ENCODE data around the gene SYT12. TPM values are rescaled to one million over a fixed set of nuclear protein-coding genes. Genes with fewer than 3 reads are reported as not detected.

The SYT12 gene
- polyA plus RNA-seq, 1 of the 3 experiments (the other 2 are of a cell fraction) = 0.61 TPM

GRCh38 chr11:67098799-67099429 is 76.0 kb downstream of the SYT12 start:
- no peaks in the 10 kb centered on the region for H3K9me2 ChIP-seq
- POLR2A ChIA-PET = no interaction called here
- no peak for TF ChIP-seq REST (IDR thresholded peaks at IDR 0.05; ENCODE audit: low read depth, low read length)
- TF ChIP-seq FOXM1 (IDR thresholded peaks at IDR 0.05; ENCODE audit: low read depth) = no peak
- no peak for TF ChIP-seq FOSL2 (IDR thresholded peaks at IDR 0.05; ENCODE audit: borderline replicate concordance, low read depth)
- TF ChIP-seq CHD2 (IDR thresholded peaks at IDR 0.05; ENCODE audit: low read length, partially characterized antibody) = no peak
- no peak for TF ChIP-seq TEAD4 (IDR thresholded peaks at IDR 0.05; ENCODE audit: borderline replicate concordance, insufficient read depth)
- no peak for TF ChIP-seq JUND (IDR thresholded peaks at IDR 0.05)
- CTCF ChIA-PET = interaction anchor here (1.6 to 1.7 kb wide), 2 partner anchors 18 to 219 kb away, joined by 3 to 6 read pairs; no protein-coding TSS in a partner anchor
- no peaks in the 10 kb centered on the region for H4K20me1 ChIP-seq (ENCODE audit: insufficient read depth)
- no peak for DNase-seq
- no peak overlapping the region for H3K27ac ChIP-seq (ENCODE audit: low read depth in 2 of 2, low read length in 1 of 2)
- H3K9me3 ChIP-seq = no peaks in the 10 kb centered on the region
- no peaks in the 10 kb centered on the region for H3K79me2 ChIP-seq (ENCODE audit: insufficient read depth)
- no peaks in the 10 kb centered on the region for H3K27me3 ChIP-seq (ENCODE audit: insufficient read depth)
- no peak overlapping the region for H2AFZ ChIP-seq (ENCODE audit: low read depth)
- no peaks in the 10 kb centered on the region for H3F3A ChIP-seq (replicated peaks; ENCODE audit: insufficient read depth)
- no peak overlapping the region for H3K4me2 ChIP-seq
- 74% methylated on average over 6 of the region's 6 CpGs for WGBS (ENCODE audit: low lambda C conversion rate)
- no peak overlapping the region for H3K4me3 ChIP-seq (ENCODE audit: low read depth in 2 of 2, low read length in 1 of 2)
- H3K36me3 ChIP-seq (replicated peaks in 1 of 2; ENCODE audit: control insufficient read depth in 1 of 2, insufficient read depth in 2 of 2, low read length in 1 of 2) = no peaks in the 10 kb centered on the region
- no peaks in the 10 kb centered on the region; a peak in 1 of 4 replicates for H3K4me1 ChIP-seq (ENCODE audit: control insufficient read depth in 1 of 2, insufficient read depth in 2 of 2, low read depth in 1 of 2, low read length in 1 of 2)
- H3K9ac ChIP-seq = no peak overlapping the region

GRCh38 chr11:67099831-67100324 is 76.9 kb downstream of the SYT12 start:
- POLR2A ChIA-PET = no interaction called here
- H3K27me3 ChIP-seq (ENCODE audit: insufficient read depth) = no peaks in the 10 kb centered on the region
- H3K27ac ChIP-seq (ENCODE audit: low read depth in 2 of 2, low read length in 1 of 2) = no peak overlapping the region
- no peaks in the 10 kb centered on the region for H3F3A ChIP-seq (replicated peaks; ENCODE audit: insufficient read depth)
- no peaks in the 10 kb centered on the region for H3K9me3 ChIP-seq
- H3K4me2 ChIP-seq = no peak overlapping the region
- CTCF ChIA-PET = interaction anchor here (1.6 to 1.7 kb wide), 2 partner anchors 19 to 218 kb away, joined by 3 to 6 read pairs; no protein-coding TSS in a partner anchor
- TF ChIP-seq TCF12 (IDR thresholded peaks at IDR 0.05) = no peak
- TF ChIP-seq FOSL2 (IDR thresholded peaks at IDR 0.05; ENCODE audit: borderline replicate concordance, low read depth) = no peak
- TF ChIP-seq RCOR1 (IDR thresholded peaks at IDR 0.05; ENCODE audit: low read length) = no peak
- no peak for TF ChIP-seq MEF2A (IDR thresholded peaks at IDR 0.05; ENCODE audit: borderline replicate concordance, low read depth)
- TF ChIP-seq USF2 (IDR thresholded peaks at IDR 0.05; ENCODE audit: borderline replicate concordance, low read depth, low read length) = no peak
- no peak for TF ChIP-seq TAF1 (IDR thresholded peaks at IDR 0.05; ENCODE audit: borderline replicate concordance, low read depth, low read length)
- H3K9ac ChIP-seq = no peak overlapping the region
- H4K20me1 ChIP-seq (ENCODE audit: insufficient read depth) = no peaks in the 10 kb centered on the region
- no peak overlapping the region for H2AFZ ChIP-seq (ENCODE audit: low read depth)
- no peak for DNase-seq
- no peaks in the 10 kb centered on the region; a peak in 1 of 4 replicates for H3K4me1 ChIP-seq (ENCODE audit: control insufficient read depth in 1 of 2, insufficient read depth in 2 of 2, low read depth in 1 of 2, low read length in 1 of 2)
- H3K9me2 ChIP-seq = no peaks in the 10 kb centered on the region
- H3K79me2 ChIP-seq (ENCODE audit: insufficient read depth) = no peaks in the 10 kb centered on the region
- H3K4me3 ChIP-seq (ENCODE audit: low read depth in 2 of 2, low read length in 1 of 2) = no peak overlapping the region
- no peaks in the 10 kb centered on the region for H3K36me3 ChIP-seq (replicated peaks in 1 of 2; ENCODE audit: control insufficient read depth in 1 of 2, insufficient read depth in 2 of 2, low read length in 1 of 2)
- WGBS (ENCODE audit: low lambda C conversion rate) = 90% methylated on average over 6 of the region's 6 CpGs

Other genes starting within 250 kb of the SYT12 start
- 25.0 and 25.4 TPM in 2 replicates for gene RCE1, start 179.7 kb upstream of the SYT12 start, polyA plus RNA-seq (2012; rRNA removed)
- 15.9 and 25.4 TPM in 2 replicates for gene LRFN4, start 166.1 kb upstream of the SYT12 start, polyA plus RNA-seq (2012; rRNA removed)
- 9.7 and 11.8 TPM in 2 replicates for gene PC, start 64.8 kb upstream of the SYT12 start, polyA plus RNA-seq (2012; rRNA removed)
- 0.06 and 0.08 TPM in 2 replicates for gene C11orf86, start 47.8 kb upstream of the SYT12 start, polyA plus RNA-seq (2012; rRNA removed)
- gene RHOD, start 33.7 kb downstream of the SYT12 start, polyA plus RNA-seq (2012; rRNA removed) = 0.06 TPM in 1 of 2 replicates, not detected in the other
- 28.4 and 30.8 TPM in 2 replicates for gene KDM2A, start 96.1 kb downstream of the SYT12 start, polyA plus RNA-seq (2012; rRNA removed)
- gene GRK2, start 243.3 kb downstream of the SYT12 start, polyA plus RNA-seq (2012; rRNA removed) = 44.6 and 48.5 TPM in 2 replicates